H9 (cell line): ENCODE measurements around the gene LRRFIP1. TPM values are rescaled to one million over a fixed set of nuclear protein-coding genes. Genes with fewer than 3 reads are reported as not detected.

ENCODE experiments used
- DNase-seq: peaks from one replicate; pipeline ENCODE4 v3.0.0-alpha.2; 2017
- H2AFZ ChIP-seq: one replicate; pipeline ENCODE4 v1.6.1; 2013; ENCODE audit warnings: mild to moderate bottlenecking, low read length, control low read depth, moderate library complexity
- H2AK5ac ChIP-seq: 2 replicates; pipeline ENCODE4 v1.6.1; 2013; ENCODE audit warnings: low read length, control low read depth, mixed read lengths; ENCODE audit not compliant: insufficient read length
- H2BK120ac ChIP-seq: one replicate; pipeline ENCODE4 v1.6.1; 2013; ENCODE audit warnings: low read depth, mild to moderate bottlenecking, low read length, control low read depth, inconsistent platforms; ENCODE audit not compliant: poor library complexity, severe bottlenecking
- H2BK12ac ChIP-seq: 2 replicates; pipeline ENCODE4 v1.6.1; 2013; ENCODE audit warnings: low read length, control low read depth, mixed read lengths, low read depth; ENCODE audit not compliant: insufficient read length
- H2BK15ac ChIP-seq: 2 replicates; pipeline ENCODE4 v1.6.1; 2013; ENCODE audit warnings: low read depth, low read length, control low read depth
- H2BK20ac ChIP-seq: one replicate; pipeline ENCODE4 v1.6.1; 2013; ENCODE audit warnings: low read depth, mild to moderate bottlenecking, low read length, control low read depth, inconsistent platforms; ENCODE audit not compliant: poor library complexity, severe bottlenecking
- H2BK5ac ChIP-seq: 2 replicates; pipeline ENCODE4 v1.6.1; 2013; ENCODE audit warnings: low read length, control low read depth, mixed read lengths; ENCODE audit not compliant: insufficient read length
- H3K14ac ChIP-seq: 2 replicates; pipeline ENCODE4 v1.6.1; 2013; ENCODE audit warnings: low read length, control low read depth; ENCODE audit not compliant: insufficient read depth
- H3K18ac ChIP-seq: 2 replicates; pipeline ENCODE4 v1.6.1; 2013; ENCODE audit warnings: low read depth, mild to moderate bottlenecking, mixed read lengths, low read length, control low read depth; ENCODE audit not compliant: insufficient read length
- H3K23ac ChIP-seq: 2 replicates; pipeline ENCODE4 v1.6.1; 2013; ENCODE audit warnings: low read length, control low read depth, mixed read lengths, low read depth; ENCODE audit not compliant: insufficient read length
- H3K23me2 ChIP-seq: 2 replicates; pipeline ENCODE4 v1.6.1; 2013; ENCODE audit warnings: low read depth, mild to moderate bottlenecking, mixed read lengths, low read length, control low read depth; ENCODE audit not compliant: insufficient read length, poor library complexity, severe bottlenecking
- H3K27ac ChIP-seq: 2 replicates; pipeline ENCODE4 v1.5.1; 2013; ENCODE audit warnings: low read length, control low read depth, mixed read lengths, low read depth; ENCODE audit not compliant: insufficient read length
- H3K27me3 ChIP-seq: 2 replicates; pipeline ENCODE4 v1.6.1; 2013; ENCODE audit warnings: low read length, control low read depth, inconsistent platforms; ENCODE audit not compliant: insufficient read depth
- H3K4ac ChIP-seq: 2 replicates; pipeline ENCODE4 v1.6.1; 2013; ENCODE audit warnings: low read depth, mild to moderate bottlenecking, control low read depth, inconsistent platforms, low read length, moderate library complexity
- H3K4me1 ChIP-seq: 2 replicates; pipeline ENCODE4 v1.6.1; 2013; ENCODE audit warnings: low read length, control low read depth, inconsistent platforms; ENCODE audit not compliant: insufficient read depth
- H3K4me2 ChIP-seq: 2 replicates; pipeline ENCODE4 v1.6.1; 2013; ENCODE audit warnings: low read length, control low read depth, mixed read lengths; ENCODE audit not compliant: insufficient read length, insufficient read depth
- H3K56ac ChIP-seq: 2 replicates; pipeline ENCODE4 v1.6.1; 2013; ENCODE audit warnings: low read depth, mild to moderate bottlenecking, mixed read lengths, low read length, control low read depth; ENCODE audit not compliant: insufficient read length
- H3K79me1 ChIP-seq: 2 replicates; pipeline ENCODE4 v1.6.1; 2013; ENCODE audit warnings: low read depth, mild to moderate bottlenecking, moderate library complexity, low read length, control low read depth, inconsistent platforms; ENCODE audit not compliant: insufficient read depth, poor library complexity, severe bottlenecking
- H3K79me2 ChIP-seq: 2 replicates; pipeline ENCODE4 v1.6.1; 2013; ENCODE audit warnings: low read length, control low read depth, inconsistent platforms; ENCODE audit not compliant: insufficient read depth
- H3K9ac ChIP-seq: 2 replicates; pipeline ENCODE4 v1.6.1; 2013; ENCODE audit warnings: low read length, control low read depth, mixed read lengths; ENCODE audit not compliant: insufficient read length; ENCODE audit errors: extremely low read depth
- H3K9me3 ChIP-seq: one replicate; pipeline ENCODE4 v1.6.1; 2013; ENCODE audit warnings: low read depth, low read length, inconsistent platforms; ENCODE audit not compliant: control insufficient read depth
- H3T11ph ChIP-seq: one replicate; pipeline ENCODE4 v1.6.1; 2013; ENCODE audit warnings: mild to moderate bottlenecking, low read length, control low read depth, inconsistent platforms
- H4K20me1 ChIP-seq: one replicate; pipeline ENCODE4 v1.6.1; 2013; ENCODE audit not compliant: control insufficient read depth, insufficient read length, insufficient read depth
- H4K5ac ChIP-seq: 2 replicates; pipeline ENCODE4 v1.6.1; 2013; ENCODE audit warnings: low read depth, mild to moderate bottlenecking, mixed read lengths, low read length, control low read depth; ENCODE audit not compliant: insufficient read length
- H4K8ac ChIP-seq: replicated peaks from 2 replicates; pipeline ENCODE4 v1.6.1; 2013; ENCODE audit warnings: low read length, control low read depth, mixed read lengths, low read depth; ENCODE audit not compliant: insufficient read length
- H4K91ac ChIP-seq: 2 replicates; pipeline ENCODE4 v1.6.1; 2013; ENCODE audit warnings: low read depth, mild to moderate bottlenecking, moderate library complexity, mixed read lengths, low read length, control low read depth; ENCODE audit not compliant: insufficient read length
- H3K27ac Mint-ChIP-seq, 3 experiments: 2 replicates in 2 of 3; 3 replicates in 1 of 3; pipeline ENCODE4 v1.8.0; 2020 to 2021; ENCODE audit warnings: mixed read lengths in 3 of 3, mild to moderate bottlenecking in 1 of 3, moderate library complexity in 1 of 3
- H3K27me3 Mint-ChIP-seq: 2 replicates; pipeline ENCODE4 v1.8.0; 2021; ENCODE audit warnings: low read depth, mild to moderate bottlenecking, moderate library complexity, mixed read lengths
- H3K36me3 Mint-ChIP-seq, 3 experiments: 2 replicates in 2 of 3; 3 replicates in 1 of 3; pipeline ENCODE4 v1.8.0; 2020 to 2021; ENCODE audit warnings: low read depth in 3 of 3, mixed read lengths in 3 of 3; ENCODE audit not compliant: insufficient read depth in 1 of 3
- H3K4me1 Mint-ChIP-seq, 2 experiments: 2 replicates each; pipeline ENCODE4 v1.8.0; 2020; ENCODE audit warnings: mixed read lengths in 2 of 2
- H3K4me3 Mint-ChIP-seq, 2 experiments: 2 replicates in 1 of 2; 3 replicates in 1 of 2; pipeline ENCODE4 v1.8.0; 2020 to 2021; ENCODE audit warnings: mild to moderate bottlenecking in 2 of 2, mixed read lengths in 2 of 2, moderate library complexity in 1 of 2
- H3K9me3 Mint-ChIP-seq, 2 experiments: 2 replicates in 1 of 2; 3 replicates in 1 of 2; pipeline ENCODE4 v1.8.0; 2020; ENCODE audit warnings: mild to moderate bottlenecking in 2 of 2, mixed read lengths in 2 of 2, moderate library complexity in 1 of 2
- WGBS: extraction: QIAGEN DNeasy Blood & Tissue Kit; methylation state at CpG from one replicate; pipeline ENCODE4 v1.1.7; 2013; ENCODE audit warnings: missing lambda C conversion rate, low lambda C conversion rate, mixed read lengths; ENCODE audit not compliant: insufficient read length; ENCODE audit errors: extremely low coverage; 5-methylcytosine and 5-hydroxymethylcytosine counted together
- total RNA-seq: library from RNA; stranded (reverse); gene quantifications from 2 replicates; pipeline ENCODE4 v1.2.1, GENCODE V29; 2021
- TF ChIP-seq, protein P1 (sequence below): fragments of 200-600 bp; sonication (generic); conservative IDR thresholded peaks from 3 replicates; pipeline ENCODE4 v1.8.0; 2021; ENCODE audit warnings: antibody characterized with exemption, mild to moderate bottlenecking

Gene LRRFIP1
- total RNA-seq, 1 experiment from 2014 or later: 38.5 TPM

DNA sequence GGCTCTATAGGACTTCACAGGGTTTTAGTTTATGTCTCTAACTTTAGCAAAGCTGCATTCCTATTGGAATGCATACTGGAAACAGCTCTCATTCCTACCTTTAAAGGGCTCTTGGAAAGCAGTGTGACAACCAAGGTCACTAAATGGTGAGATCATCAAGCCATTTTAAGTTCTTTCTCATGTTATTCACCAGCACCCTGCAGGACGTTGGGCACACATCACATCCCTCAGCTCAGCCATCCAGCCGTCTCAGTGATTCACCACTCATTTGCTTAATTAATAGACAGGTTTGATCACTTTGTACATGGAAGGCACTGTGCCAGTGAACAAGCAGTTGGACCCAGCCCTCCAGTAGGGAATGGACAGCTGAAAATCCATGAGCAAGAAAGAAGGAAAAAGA is 139.0 kb downstream of the LRRFIP1 start:
- no peak overlapping the region for H3K4ac ChIP-seq
- H3K4me1 ChIP-seq: no peaks in the 10 kb centered on the region
- H2AFZ ChIP-seq: no peak overlapping the region
- no peak overlapping the region for H2BK15ac ChIP-seq
- Mint-ChIP-seq H3K4me3 (no peak overlapping the region), H3K27ac (0 out of 7 replicates have a peak overlapping the region, but pooled peaks of 2 of the 3 experiments have one; percentile 8 to 59), H3K9me3 (no peaks in the 10 kb centered on the region), H3K4me1 (no peaks in the 10 kb centered on the region), H3K36me3 (peaks cover 9 to 27% (median 13%) of the 10 kb centered on the region in 3 experiments; a peak in 6 of 7 replicates), H3K27me3 (no peaks in the 10 kb centered on the region)
- no peak overlapping the region for H3K56ac ChIP-seq
- H2BK20ac ChIP-seq: no peak overlapping the region
- H4K8ac ChIP-seq: no peak overlapping the region
- H3K18ac ChIP-seq: no peak overlapping the region
- no peak overlapping the region for H2AK5ac ChIP-seq
- H2BK5ac ChIP-seq: no peak overlapping the region
- H3K9ac ChIP-seq: no peak overlapping the region
- DNase-seq: no peak
- H3K27ac ChIP-seq: no peak overlapping the region
- no CpG with 5 or more reads among the region's 2 CpGs for WGBS
- no peaks in the 10 kb centered on the region for H3K9me3 ChIP-seq
- H2BK12ac ChIP-seq: no peak overlapping the region
- H3K14ac ChIP-seq: no peak overlapping the region
- no peaks in the 10 kb centered on the region for H3K27me3 ChIP-seq
- H3K23me2 ChIP-seq: no peaks in the 10 kb centered on the region
- no peaks in the 10 kb centered on the region for H3K79me2 ChIP-seq
- H4K91ac ChIP-seq: no peak overlapping the region
- no peaks in the 10 kb centered on the region for H3K79me1 ChIP-seq
- H4K20me1 ChIP-seq: no peaks in the 10 kb centered on the region
- no peak overlapping the region for H4K5ac ChIP-seq
- no peak overlapping the region for H3T11ph ChIP-seq
- TF ChIP-seq, protein P1, sequence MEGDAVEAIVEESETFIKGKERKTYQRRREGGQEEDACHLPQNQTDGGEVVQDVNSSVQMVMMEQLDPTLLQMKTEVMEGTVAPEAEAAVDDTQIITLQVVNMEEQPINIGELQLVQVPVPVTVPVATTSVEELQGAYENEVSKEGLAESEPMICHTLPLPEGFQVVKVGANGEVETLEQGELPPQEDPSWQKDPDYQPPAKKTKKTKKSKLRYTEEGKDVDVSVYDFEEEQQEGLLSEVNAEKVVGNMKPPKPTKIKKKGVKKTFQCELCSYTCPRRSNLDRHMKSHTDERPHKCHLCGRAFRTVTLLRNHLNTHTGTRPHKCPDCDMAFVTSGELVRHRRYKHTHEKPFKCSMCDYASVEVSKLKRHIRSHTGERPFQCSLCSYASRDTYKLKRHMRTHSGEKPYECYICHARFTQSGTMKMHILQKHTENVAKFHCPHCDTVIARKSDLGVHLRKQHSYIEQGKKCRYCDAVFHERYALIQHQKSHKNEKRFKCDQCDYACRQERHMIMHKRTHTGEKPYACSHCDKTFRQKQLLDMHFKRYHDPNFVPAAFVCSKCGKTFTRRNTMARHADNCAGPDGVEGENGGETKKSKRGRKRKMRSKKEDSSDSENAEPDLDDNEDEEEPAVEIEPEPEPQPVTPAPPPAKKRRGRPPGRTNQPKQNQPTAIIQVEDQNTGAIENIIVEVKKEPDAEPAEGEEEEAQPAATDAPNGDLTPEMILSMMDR: no peak
- no peak overlapping the region for H2BK120ac ChIP-seq
- H3K4me2 ChIP-seq: no peak overlapping the region
- no peak overlapping the region for H3K23ac ChIP-seq
